Measurements from ENCODE around the gene DCST1.

The DCST1 gene

GRCh38 chr1:155051342-155051776 is 17.7 kb downstream of the DCST1 start:
- Mint-ChIP-seq H3K4me1 (peaks cover 30% of the 10 kb centered on the region), H3K36me3 (peaks cover 3% of the 10 kb centered on the region), H3K27me3 (peaks cover 12% of the 10 kb centered on the region), H3K9me3 (no peaks in the 10 kb centered on the region), H3K27ac (no peak overlapping the region), H3K4me3 (peak overlapping the region; percentile 82)
- DNase-seq = no peak
- CTCF ChIA-PET = interaction anchor here (0.6 to 17.5 kb wide), 14 partner anchors 6 to 81 kb away, joined by 3 to 220 read pairs (median 6); partner anchors contain the start of genes ADAM15, EFNA4, FLAD1 and SHC1

- CTCF ChIA-PET = interaction anchor here (1.3 to 17.5 kb wide), 8 partner anchors 6 to 82 kb away, joined by 3 to 220 read pairs (median 6); partner anchors contain the start of genes ADAM15, EFNA4 and SHC1
- peak overlapping the region; percentile 82 for H3K4me3 Mint-ChIP-seq
- DNase-seq = peak; percentile 69
- peaks cover 12% of the 10 kb centered on the region for H3K27me3 Mint-ChIP-seq
- H3K36me3 Mint-ChIP-seq = peaks cover 3% of the 10 kb centered on the region
- no peaks in the 10 kb centered on the region for H3K9me3 Mint-ChIP-seq
- peaks cover 30% of the 10 kb centered on the region for H3K4me1 Mint-ChIP-seq
- H3K27ac Mint-ChIP-seq = peak overlapping the region; percentile 78
These were observed 18.3 kb downstream of the DCST1 start for GRCh38 chr1:155051777-155052398.

- peak overlapping the region; percentile 78 for H3K27ac Mint-ChIP-seq
- CTCF ChIA-PET = interaction anchor here (0.8 to 17.5 kb wide), 9 partner anchors 5 to 109 kb away, joined by 3 to 220 read pairs (median 6); partner anchors contain the start of genes ADAM15 and EFNA4
These were observed 19.1 kb downstream of the DCST1 start for GRCh38 chr1:155052439-155053395.

GRCh38 chr1:155053531-155054105 is 20.0 kb downstream of the DCST1 start:
- DNase-seq = no peak
- Mint-ChIP-seq H3K27me3 (peaks cover 2% of the 10 kb centered on the region), H3K27ac (peak overlapping the region; percentile 78), H3K4me3 (peak overlapping the region; percentile 55), H3K36me3 (peaks cover 5% of the 10 kb centered on the region), H3K4me1 (peaks cover 30% of the 10 kb centered on the region), H3K9me3 (no peaks in the 10 kb centered on the region)
- CTCF ChIA-PET = interaction anchor here (1.1 to 17.5 kb wide), 6 partner anchors 4 to 114 kb away, joined by 3 to 220 read pairs (median 26); partner anchors contain the start of genes ADAM15 and EFNA4

More at GRCh38 chr1:155052439-155053395, 19.1 kb downstream of the DCST1 start:
- H3K36me3 Mint-ChIP-seq = peaks cover 3% of the 10 kb centered on the region
- H3K4me1 Mint-ChIP-seq = peaks cover 30% of the 10 kb centered on the region
- DNase-seq = peak; percentile 54
- H3K27me3 Mint-ChIP-seq = peaks cover 6% of the 10 kb centered on the region
- H3K9me3 Mint-ChIP-seq = no peaks in the 10 kb centered on the region
- peak overlapping the region; percentile 82 for H3K4me3 Mint-ChIP-seq

GRCh38 chr1:155057104-155057503 is 23.5 kb downstream of the DCST1 start:
- CTCF ChIA-PET = interaction anchor here (0.7 to 15.1 kb wide), 10 partner anchors 10 to 102 kb away, joined by 3 to 220 read pairs (median 4); partner anchors contain the start of genes ADAM15 and PBXIP1
- Mint-ChIP-seq H3K27me3 (no peaks in the 10 kb centered on the region), H3K4me1 (peaks cover 23% of the 10 kb centered on the region), H3K4me3 (no peak overlapping the region), H3K9me3 (no peaks in the 10 kb centered on the region), H3K36me3 (peaks cover 13% of the 10 kb centered on the region), H3K27ac (no peak overlapping the region)
- no peak for DNase-seq

- H3K4me3 Mint-ChIP-seq = no peak overlapping the region
- H3K27ac Mint-ChIP-seq = no peak overlapping the region
- H3K36me3 Mint-ChIP-seq = peaks cover 13% of the 10 kb centered on the region
- no peaks in the 10 kb centered on the region for H3K9me3 Mint-ChIP-seq
- no peaks in the 10 kb centered on the region for H3K27me3 Mint-ChIP-seq
- peaks cover 22% of the 10 kb centered on the region for H3K4me1 Mint-ChIP-seq
- DNase-seq = no peak
- CTCF ChIA-PET = interaction anchor here (1.0 to 15.1 kb wide), 5 partner anchors 13 to 103 kb away, joined by 3 to 220 read pairs (median 5); partner anchors contain the start of gene ADAM15
These were observed 24.2 kb downstream of the DCST1 start for GRCh38 chr1:155057788-155058211.

- Mint-ChIP-seq H3K4me3 (no peak overlapping the region), H3K4me1 (peaks cover 32% of the 10 kb centered on the region), H3K27ac (no peak overlapping the region), H3K27me3 (no peaks in the 10 kb centered on the region), H3K9me3 (no peaks in the 10 kb centered on the region), H3K36me3 (peaks cover 13% of the 10 kb centered on the region)
- no peak for DNase-seq
- CTCF ChIA-PET = interaction anchor here (1.3 to 15.1 kb wide), 8 partner anchors 15 to 501 kb away, joined by 3 to 220 read pairs (median 8); partner anchors contain the start of gene ADAM15
These were observed 27.1 kb downstream of the DCST1 start for GRCh38 chr1:155060736-155061135.

GRCh38 chr1:155061381-155062150 is 27.9 kb downstream of the DCST1 start:
- peaks cover 10% of the 10 kb centered on the region for H3K36me3 Mint-ChIP-seq
- DNase-seq = peak; percentile 96
- H3K27ac Mint-ChIP-seq = no peak overlapping the region
- H3K27me3 Mint-ChIP-seq = no peaks in the 10 kb centered on the region
- H3K4me1 Mint-ChIP-seq = peaks cover 36% of the 10 kb centered on the region
- H3K4me3 Mint-ChIP-seq = peak overlapping the region; percentile 4
- CTCF ChIA-PET = interaction anchor here (0.7 to 15.1 kb wide), 18 partner anchors 10 to 502 kb away, joined by 3 to 220 read pairs (median 4); partner anchors contain the start of genes ADAM15, PBXIP1 and PYGO2
- no peaks in the 10 kb centered on the region for H3K9me3 Mint-ChIP-seq

- H3K4me3 Mint-ChIP-seq = peak overlapping the region; percentile 65
- H3K4me1 Mint-ChIP-seq = peaks cover 36% of the 10 kb centered on the region
- peak; percentile 37 for DNase-seq
- CTCF ChIA-PET = interaction anchor here (0.5 to 15.1 kb wide), 23 partner anchors 8 to 503 kb away, joined by 3 to 220 read pairs (median 4); partner anchors contain the start of genes ADAM15, PBXIP1 and PYGO2
- peaks cover 16% of the 10 kb centered on the region for H3K36me3 Mint-ChIP-seq
- H3K27me3 Mint-ChIP-seq = no peaks in the 10 kb centered on the region
- no peak overlapping the region for H3K27ac Mint-ChIP-seq
- no peaks in the 10 kb centered on the region for H3K9me3 Mint-ChIP-seq
These were observed 28.6 kb downstream of the DCST1 start for GRCh38 chr1:155062151-155062686.

- CTCF ChIA-PET = interaction anchor here (0.5 to 15.1 kb wide), 12 partner anchors 8 to 503 kb away, joined by 3 to 220 read pairs (median 4); partner anchors contain the start of genes ADAM15, FLAD1 and KRTCAP2
- H3K27me3 Mint-ChIP-seq = no peaks in the 10 kb centered on the region
- peaks cover 36% of the 10 kb centered on the region for H3K4me1 Mint-ChIP-seq
- no peak overlapping the region for H3K27ac Mint-ChIP-seq
- H3K9me3 Mint-ChIP-seq = no peaks in the 10 kb centered on the region
- peak overlapping the region; percentile 65 for H3K4me3 Mint-ChIP-seq
- peak; percentile 88 for DNase-seq
- H3K36me3 Mint-ChIP-seq = peaks cover 17% of the 10 kb centered on the region
These were observed 29.2 kb downstream of the DCST1 start for GRCh38 chr1:155062702-155063411.

GRCh38 chr1:155063550-155064110 is 30.0 kb downstream of the DCST1 start, which contains the start of gene EFNA4:
EFNA4 (plus strand) TSS chr1:155063740; CDS start chr1:155063824, 84 bp downstream.
- H3K4me1 Mint-ChIP-seq = peaks cover 36% of the 10 kb centered on the region
- no peaks in the 10 kb centered on the region for H3K9me3 Mint-ChIP-seq
- peak; percentile 93 for DNase-seq
- H3K4me3 Mint-ChIP-seq = peak within 1 kb of the TSS; percentile 76
- peak within 1 kb of the TSS; percentile 61 for H3K27ac Mint-ChIP-seq
- CTCF ChIA-PET = interaction anchor here (0.9 to 15.1 kb wide), 8 partner anchors 12 to 109 kb away, joined by 3 to 220 read pairs (median 5); partner anchors contain the start of genes ADAM15, EFNA3, FLAD1 and KRTCAP2
- H3K27me3 Mint-ChIP-seq = no peaks in the 10 kb centered on the region
- peaks cover 18% of the 10 kb centered on the region for H3K36me3 Mint-ChIP-seq

Data from activated naive CD4-positive, alpha-beta T cell treated with anti-CD3 and anti-CD28 coated beads, Interleukin-2, amount 10 ng/mL, durations not matched to agents 7 days and 5 days (primary cell).